Stimulated activated CD8-positive, alpha-beta memory T cell treated with anti-CD3 and anti-CD28 coated beads, Interleukin-15, amount 100 ng/mL, for 24 hours (primary cell): Measurements from ENCODE around the gene CASQ2.
"Not testable (repeated sequence)": the region's sequence is repeated elsewhere in the genome, so short reads cannot be mapped to it uniquely, and the experiment has no call there.

Experiments used
- DNase-seq: peaks from one replicate; pipeline ENCODE4 v3.0.0-alpha.2; 2020; ENCODE audit warnings: low read depth

Gene CASQ2

DNA sequence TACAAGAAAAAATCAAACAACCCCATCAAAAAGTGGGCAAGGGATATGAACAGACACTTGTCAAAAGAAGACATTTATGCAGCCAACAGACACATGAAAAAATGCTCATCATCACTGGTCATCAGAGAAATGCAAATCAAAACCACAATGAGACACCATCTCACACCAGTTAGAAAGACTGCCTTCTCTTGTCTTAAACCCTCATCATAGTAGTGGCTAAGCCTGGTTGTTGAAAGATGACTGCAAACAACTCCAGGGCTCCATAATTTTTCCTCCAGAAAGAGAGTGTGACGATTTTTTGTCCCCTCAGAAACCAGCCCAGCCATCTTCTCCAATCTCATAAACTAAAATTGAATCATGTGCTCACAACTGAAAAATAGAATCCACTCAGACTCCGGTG is 12.1 kb upstream of the CASQ2 start:
- not testable (repeated sequence) for DNase-seq

DNA sequence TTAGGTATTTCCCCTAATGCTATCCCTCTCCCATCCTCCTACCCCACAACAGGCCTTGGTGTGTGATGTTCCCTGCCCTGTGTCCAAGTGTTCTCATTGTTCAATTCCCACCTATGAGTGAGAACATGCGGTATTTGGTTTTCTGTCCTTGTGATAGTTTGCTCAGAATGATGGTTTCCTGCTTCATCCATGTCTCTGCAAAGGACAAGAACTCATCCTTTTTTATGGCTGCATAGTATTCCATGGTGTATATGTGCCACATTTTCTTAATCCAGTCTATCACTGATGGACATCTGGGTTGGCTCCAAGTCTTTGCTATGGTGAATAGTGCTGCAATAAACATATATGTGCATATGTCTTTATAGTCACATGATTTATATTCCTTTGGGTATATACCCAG is 10.6 kb upstream of the CASQ2 start:
- DNase-seq = not testable (repeated sequence)

DNA sequence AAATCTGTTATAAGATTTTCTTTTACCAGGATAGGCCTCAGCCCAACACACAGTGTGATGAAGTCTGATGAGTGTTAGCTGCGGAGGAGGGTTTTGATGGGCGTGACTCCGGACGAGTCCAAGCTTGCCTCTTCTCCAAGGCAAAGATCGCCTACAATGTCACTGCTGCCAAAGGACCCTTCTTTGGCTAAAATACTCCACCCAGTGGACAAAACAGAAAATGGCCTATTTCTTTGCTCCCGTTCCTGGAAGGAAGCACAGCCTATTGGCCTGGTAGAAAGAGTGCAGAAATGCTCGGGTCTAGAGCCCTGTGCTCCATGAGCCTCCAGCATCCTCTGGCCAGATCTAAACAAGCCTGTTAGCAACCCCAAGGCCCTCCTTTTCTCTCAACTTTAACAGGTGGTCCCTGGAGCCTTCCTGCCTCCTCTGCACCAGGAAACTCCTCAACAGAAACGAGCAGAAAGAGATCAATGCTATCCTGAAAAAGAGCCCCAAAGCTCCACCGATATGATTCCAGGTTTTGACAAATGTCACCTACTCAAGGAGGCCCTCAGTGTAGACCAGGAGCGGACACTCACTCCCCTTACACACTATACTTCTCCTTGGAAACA is 3.4 kb upstream of the CASQ2 start:
- no peak for DNase-seq

DNA sequence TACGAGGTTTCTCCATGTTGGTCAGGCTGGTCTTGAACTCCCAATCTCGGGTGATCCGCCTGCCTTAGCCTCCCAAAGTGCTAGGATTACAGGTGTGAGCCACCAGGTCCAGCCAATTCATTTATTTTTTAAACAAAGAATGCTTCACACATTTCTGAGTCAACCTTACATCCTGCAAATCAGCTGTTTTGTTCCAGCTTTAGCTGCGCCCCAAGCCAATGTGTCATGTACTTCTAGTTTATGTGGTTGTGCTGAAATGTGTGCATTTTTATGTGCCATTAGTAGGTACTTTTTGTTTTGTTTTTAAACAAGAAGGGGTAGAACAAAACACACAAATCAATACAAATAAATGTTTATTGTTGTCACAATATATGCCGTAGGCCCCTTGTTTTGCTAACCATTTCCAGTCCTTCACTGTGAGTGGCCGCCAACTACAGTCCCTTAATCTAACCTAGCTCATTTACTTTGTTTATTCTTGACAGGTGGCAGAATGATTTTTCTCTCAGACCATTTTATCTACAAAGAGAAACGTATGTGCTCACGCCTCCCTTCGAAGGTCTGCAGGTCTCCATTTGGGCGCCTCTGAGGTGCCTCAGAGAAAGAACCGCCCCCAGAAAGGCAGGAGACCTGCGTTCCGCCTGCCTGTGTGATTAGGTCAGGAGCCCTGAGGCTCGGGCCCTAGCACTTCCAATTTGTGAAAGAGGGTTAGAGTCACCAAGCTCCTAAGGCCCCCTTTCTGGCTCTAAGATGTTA is 2.8 kb upstream of the CASQ2 start:
- no peak for DNase-seq

DNA sequence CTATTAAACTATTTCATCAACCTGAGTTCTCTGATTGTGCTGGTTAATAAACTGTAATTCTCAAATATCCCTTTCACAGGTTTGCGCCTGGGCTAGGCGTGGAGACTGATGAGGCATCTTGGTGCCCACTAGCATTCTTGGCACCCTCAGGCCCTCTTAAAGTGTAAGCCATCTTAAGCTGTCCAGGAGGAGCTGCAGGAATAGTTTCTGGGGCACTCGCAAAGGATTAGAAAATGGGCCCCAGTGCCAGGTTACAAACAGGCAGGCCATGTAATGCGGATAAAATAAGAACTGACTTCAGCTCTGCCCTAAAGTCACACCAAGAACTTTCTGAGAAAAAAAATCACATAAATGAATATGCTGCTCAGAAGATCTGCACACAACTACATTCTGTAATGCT is 1.1 kb downstream of the CASQ2 start:
- no peak for DNase-seq

DNA sequence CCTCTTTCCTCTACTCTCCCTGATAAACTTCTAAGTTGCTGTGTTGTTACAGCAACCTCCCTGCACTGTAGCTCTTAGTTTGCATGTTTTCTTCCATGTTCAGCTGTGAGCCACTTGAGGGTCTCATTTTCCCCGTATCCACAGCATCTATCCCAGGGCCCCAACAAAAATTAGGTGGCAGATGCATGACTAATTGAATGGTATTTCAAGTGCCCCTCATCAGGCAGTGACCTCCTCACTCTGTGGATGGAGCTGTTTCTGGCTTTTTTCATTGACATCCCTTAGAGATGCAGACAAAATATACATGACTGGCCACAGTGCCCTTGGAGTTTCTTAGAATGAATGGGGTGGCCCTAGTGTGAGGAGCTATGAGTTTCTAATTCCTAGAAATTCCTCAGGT is 3.4 kb downstream of the CASQ2 start:
- no peak for DNase-seq

DNA sequence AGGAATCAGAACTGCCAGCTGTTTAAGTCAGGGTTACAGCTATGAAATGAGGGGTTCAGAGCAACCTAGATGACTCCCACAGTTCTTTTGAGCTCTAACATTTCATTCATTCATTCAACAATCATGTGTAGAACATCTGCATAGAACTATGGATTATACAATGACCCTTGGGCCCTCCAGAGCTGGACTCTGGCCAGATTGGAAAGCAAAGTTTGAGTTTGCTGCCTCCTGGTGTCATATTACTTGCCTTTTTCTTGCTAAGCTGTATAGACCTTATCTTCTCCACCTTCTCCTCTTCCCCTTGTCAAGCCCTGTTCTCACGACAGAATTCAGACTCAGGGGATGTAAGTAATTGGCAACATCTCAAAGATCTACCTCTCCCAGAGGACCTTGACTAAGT is 4.0 kb downstream of the CASQ2 start:
- no peak for DNase-seq

DNA sequence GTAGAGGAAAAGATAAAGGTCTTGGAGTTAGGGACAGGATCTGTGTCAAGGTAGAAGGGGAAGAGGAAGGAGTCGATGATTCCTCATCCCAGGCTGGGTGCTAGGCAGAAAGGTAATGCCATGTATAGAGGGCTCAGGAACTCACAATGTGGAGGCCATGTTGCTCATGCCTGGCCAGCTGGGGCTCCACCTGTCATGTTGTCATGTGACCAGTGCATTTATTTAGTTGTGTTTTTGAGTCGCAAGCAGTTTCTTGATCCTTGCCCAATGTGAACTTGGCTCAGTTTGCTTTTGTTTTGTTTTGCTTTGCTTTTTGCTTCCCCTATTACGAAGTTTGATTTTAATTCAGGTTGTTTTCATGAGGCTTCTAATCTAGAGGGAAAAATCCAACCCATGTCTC is 5.7 kb downstream of the CASQ2 start:
- DNase-seq = no peak

DNA sequence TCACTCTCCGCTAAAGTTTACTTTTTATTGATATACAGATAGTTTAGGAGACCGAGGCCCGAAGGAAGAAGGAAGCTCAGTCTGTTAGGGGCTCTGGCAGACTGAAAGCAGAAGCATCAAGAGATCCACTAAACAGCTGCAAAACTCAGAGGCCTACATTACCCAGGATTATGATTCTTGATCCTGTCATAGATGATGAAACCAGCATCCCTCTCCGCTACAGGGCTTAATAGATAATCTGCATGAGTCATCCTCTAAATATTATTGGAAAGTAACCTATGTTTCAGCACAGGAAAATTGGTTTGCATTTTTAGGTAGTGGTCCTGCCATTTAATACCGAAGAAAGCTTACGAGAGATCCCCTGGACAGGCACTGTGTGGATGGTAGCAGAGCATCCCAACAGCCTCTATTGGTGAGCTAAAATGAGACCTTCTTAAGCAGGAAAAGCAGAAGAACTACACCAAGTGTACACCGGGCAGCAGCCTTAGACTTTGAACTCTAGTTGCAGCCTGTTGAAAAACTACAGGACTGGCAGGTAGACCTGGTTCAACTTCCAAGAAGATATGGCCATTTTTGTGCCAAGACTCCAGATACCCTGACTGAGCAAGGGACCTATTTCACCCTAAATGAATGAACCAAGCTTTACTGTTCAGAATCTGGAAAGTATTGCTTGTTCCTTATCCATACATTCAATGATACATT is 6.8 kb downstream of the CASQ2 start:
- DNase-seq = no peak

DNA sequence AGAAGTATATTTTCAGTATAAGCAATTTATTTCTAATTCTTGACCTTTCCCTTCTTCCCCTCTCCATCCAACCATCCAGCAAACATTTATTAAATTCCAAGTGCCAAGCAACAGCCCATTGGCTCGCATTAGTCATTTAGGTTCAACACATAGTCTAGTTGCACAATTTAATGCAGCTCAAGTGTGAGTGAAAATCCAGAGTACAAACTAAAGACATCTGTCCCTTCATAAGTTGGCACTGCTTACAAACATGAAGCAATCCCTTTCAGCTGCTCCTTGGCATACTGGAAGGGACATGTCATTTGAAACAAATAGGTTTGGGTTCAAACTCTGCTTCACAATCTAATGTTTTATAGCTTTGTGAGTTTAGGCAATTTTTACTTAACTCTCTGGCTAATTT is 10.7 kb downstream of the CASQ2 start:
- no peak for DNase-seq

DNA sequence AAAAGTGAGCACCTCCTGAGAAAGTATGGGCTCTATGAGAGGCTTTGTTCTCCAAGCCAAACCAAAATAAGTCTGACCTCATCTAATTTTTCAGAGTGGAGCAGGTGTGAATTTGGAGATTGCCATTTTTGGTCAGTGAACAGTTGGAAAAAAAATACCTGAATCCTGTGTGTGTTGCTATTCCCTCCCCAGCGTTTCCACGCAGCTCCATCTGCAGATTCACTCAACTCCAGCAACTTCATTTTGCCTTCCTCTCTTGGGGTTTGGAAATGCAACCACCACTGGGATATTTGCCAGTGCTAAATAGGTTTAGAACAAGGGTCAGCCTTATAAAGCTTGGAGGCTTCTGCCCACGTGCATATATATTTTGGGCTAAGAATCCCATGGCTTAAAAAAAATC is 11.2 kb downstream of the CASQ2 start:
- DNase-seq = no peak

DNA sequence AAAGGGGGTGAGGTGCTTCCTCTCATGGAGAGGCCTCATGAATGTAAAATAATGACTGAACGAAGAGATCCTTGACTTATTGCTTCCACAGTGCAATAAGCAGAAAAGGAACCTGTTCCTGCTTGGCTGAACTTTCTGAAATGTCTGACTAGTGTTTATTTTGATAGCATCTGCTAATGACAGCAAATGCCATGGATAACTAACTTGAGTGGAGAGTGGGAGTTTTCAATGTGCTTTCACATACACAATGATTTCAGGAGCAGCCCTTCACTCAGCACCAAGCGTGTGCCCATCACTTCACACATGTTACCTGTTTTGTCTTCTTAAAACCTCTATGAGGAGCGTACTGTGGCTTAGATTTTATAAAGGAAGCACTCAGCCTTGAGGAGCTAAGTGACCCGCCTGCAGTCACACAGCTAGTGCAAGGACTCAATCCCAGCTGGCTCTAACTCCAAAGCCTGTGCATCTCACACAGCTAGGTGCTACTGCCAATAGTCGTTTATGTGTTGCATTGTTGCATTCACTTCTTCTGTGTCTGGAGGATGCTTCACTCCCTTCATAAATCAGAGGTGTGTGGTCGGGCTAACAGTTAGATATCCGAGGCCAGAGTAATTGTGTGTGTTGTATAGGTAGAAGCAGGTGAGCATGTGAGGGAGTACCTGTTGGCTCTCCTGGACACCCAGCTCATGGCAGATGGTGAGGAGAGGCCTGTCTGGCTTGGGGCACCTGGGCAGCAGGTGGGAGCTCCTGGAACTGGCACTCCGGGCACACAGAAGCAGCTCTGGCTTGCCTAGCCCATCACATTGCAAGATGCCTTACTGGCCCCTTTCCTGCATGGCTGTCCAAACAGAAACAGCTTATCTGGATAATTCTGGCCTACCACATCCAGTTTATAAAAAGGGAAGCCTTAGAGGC is 12.8 kb downstream of the CASQ2 start:
- DNase-seq = no peak

DNA sequence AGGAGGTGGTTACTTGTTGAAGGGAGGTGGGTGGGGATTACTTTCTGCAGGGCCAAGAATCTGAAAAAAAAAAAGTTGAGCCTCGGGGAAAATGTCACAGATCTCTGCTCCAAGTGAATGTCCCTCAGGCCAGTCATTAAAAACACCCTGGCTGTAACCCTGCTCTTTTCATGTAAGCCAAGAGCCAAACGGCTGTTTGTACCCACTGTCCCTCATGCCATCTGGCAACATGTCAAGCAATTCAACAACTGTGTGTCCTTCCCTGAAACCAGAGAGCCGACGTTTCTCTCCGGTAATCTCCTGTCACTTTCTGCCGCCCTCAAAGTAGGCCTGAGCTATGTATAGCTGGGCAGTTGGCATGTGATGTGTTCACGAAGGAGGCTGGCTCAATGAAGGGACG is 14.7 kb downstream of the CASQ2 start:
- no peak for DNase-seq

DNA sequence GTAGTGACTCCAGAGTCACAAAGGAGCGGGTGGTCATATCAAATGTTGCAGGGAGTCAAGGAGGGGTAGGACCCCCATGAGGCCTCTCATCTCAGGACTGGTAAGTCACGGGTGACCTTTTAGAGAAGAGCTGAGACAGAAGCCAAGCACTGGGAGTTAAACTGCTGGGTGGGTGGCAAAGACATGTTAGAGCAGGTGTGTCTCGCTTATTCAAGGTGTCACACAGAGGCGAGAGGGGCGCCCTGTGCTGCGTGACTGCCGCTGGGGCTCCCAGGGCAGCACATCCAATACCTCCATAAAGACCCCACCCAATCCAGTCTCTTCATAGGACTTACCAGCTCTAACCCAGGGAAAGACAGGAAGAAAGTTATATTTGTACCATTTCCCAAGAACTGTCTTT is 15.2 kb downstream of the CASQ2 start:
- DNase-seq = no peak

DNA sequence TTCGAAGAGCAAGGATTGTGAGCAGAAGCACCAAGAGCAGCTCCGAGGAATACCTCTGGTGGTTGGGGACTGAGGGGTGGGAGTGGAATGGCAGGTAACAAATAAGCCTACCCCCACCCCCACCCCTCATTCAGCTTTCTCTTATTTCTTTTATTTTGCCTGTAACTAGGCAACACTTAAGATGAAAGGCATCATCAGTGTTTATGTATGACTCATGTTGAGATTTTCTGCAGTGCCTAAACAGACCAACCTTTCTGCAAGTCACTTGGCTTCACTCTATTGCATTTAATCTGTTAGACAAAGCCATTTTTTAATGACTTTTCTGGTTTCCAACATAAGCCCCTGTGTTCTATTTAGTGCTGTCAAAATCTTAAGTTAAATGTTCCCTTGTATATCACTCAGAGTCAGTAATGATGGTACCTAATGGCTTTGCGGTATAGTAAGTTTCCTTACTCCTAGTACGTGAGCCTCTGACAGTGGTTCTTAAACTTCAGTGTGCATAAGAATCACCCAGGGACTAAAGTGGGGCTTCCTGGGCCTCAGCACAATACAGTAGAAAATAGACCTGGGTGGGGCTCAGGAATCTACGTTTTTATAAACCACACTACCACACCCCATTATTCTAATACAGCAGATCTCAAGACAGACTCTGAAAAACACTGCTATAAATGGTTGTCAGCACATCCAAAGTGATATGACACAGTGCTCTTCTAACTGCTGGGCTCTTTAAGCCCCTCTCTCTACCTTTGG is 19.9 kb downstream of the CASQ2 start:
- no peak for DNase-seq

DNA sequence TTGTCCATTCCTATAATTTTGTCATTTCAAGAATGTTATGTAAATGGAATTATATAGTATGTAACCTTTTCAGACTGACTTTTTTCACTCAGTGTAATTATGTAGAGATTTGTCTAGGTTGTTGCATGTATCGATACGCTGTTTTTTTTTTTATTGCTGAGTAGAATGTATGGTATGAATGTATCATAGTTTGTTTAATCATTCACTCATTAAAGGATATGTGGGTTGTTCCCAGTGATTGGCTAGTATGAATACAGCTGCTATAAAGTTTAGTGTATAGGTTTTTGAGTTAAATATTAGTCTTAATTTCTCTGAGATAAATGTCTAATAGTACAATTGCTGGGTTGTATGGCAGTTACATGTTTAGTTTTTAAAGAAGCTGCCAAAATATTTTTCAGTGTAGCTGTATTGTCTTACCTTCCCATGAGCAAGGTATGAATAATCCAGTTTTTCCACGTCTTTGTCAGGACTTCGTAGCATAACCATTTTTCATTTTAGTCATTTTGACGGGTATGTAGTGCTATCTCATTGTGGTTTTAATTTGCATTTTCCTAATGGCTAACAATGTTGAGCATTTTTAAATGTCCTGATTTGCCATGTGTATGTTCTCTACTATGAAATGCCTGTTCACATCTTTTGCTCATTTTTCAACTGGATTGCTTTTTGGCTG is 22.4 kb downstream of the CASQ2 start:
- no peak for DNase-seq

DNA sequence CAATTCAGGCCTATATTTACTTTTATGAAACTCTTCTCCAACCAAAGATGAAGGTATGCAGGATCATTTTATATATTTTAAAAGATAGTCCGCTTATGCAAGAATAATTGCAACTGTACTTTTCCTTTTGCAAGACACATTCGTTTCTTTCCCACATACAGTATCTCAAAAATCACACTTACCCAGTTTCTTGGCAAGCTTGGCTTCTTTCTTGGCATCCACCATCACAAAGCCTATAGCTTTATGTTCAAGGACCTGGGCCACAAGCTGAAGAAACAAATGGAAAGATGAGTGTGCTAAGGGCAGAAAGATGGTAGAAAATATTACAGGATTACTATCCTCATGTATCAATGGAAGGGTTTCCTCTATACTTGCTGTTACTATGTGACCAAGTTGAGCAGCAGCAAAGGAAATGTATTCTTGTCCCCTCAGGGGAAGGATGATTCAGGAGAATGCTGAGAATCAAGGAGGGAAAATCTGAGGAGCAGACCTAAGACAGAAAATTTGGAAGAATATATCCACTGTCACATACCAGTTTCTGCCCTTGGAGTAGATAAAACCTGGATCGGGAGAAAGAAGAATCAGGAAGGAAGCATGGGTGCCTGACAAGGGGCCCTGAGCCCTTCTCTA is 23.8 kb downstream of the CASQ2 start:
- no peak for DNase-seq

DNA sequence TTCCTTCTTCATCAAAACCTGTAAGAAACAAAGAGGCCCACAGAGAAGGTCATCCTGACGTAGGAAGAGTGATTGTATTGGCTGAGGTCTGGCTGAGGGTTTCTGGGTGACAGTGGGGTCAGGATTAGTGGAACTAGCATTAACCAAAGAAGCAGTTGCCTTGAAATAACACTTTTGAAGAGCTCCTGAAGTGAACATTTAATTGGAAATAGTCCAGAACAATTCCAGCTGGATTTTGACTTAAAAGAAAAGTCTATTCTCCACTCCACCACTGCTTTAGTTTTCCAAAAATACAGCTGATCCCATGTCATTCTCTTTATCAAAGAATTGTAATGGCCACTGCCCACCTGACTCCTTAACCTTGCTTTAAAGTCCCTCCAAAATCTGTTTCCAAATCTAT is 27.7 kb downstream of the CASQ2 start:
- DNase-seq = no peak

DNA sequence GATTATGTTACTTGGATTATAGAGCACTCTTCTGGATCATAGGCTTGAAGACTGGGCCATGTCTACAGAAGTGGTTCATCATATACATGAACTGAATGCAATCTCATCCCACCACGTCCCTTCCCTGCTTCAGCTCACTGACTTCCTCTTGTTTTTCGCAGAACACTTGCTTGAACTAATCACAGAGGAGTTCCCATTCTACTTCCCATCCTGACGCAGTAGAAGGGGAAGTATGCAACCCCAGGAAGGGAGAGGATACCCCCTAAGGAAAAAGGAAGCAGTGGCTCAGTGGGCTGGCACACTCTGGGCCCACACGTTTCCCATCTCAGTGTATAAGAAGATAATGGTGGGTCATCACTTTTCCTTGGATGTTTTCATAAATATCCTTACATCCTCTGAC is 36.2 kb downstream of the CASQ2 start:
- DNase-seq = no peak

DNA sequence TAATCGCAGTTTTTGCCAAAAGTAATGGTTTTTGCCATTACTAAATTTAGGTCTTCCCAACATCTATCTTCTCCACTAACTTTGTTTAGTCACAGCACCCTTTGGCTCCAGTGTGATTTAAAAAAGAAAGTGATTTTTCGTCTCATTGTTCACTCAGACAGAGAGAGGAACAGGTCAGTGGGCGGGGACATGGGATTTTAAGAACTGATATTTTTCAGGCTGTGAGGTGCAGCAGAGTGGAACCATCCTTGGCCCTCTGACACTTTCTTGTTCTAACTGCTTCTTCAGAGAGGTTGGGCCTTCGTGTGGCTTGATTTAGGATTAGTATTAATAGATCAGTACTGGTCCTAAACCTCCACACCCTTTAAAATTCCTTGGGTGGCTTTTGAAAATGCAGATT is 38.8 kb downstream of the CASQ2 start:
- DNase-seq = no peak

DNA sequence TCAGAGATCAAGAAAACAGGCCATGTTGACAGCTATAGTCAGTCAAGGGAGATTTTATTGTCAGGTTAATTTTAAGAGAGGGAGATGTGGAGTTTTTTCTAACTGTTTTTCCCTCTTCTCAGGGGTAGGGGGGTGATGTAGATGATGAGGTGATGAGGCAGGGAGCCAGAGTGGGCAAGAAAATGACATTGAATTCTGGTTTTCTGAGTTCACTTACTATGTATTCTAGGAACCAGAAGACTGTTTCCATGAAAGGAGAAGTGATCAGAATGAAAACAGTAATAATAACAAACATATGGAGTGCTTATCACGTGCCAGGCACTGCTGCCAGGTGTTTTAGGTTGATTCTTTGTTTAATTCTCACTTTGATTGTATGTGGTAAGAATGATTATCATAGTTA is 40.2 kb downstream of the CASQ2 start:
- DNase-seq = no peak
